Muscle layer of duodenum (tissue), 2 donors: ENCODE measurements around the gene OGG1.

Experiments
- H3K27ac ChIP-seq: one replicate; pipeline ENCODE4 v1.7.0; 2013; ENCODE audit warnings: mild to moderate bottlenecking, low read length
- H3K27me3 ChIP-seq: one replicate; pipeline ENCODE4 v1.7.0; 2013; ENCODE audit warnings: low read depth, mild to moderate bottlenecking, control low read depth, low read length
- H3K36me3 ChIP-seq, 2 donors: one replicate each; pipeline ENCODE4 v1.7.0; 2013; ENCODE audit warnings: low read length in 2 of 2, control low read depth in 1 of 2, mild to moderate bottlenecking in 1 of 2; ENCODE audit not compliant: insufficient read depth in 2 of 2, control insufficient read depth in 1 of 2
- H3K4me1 ChIP-seq, 2 donors: one replicate each; pipeline ENCODE4 v1.7.0; 2013; ENCODE audit warnings: low read length in 2 of 2, mild to moderate bottlenecking in 2 of 2, control low read depth in 1 of 2, moderate library complexity in 1 of 2; ENCODE audit not compliant: insufficient read depth in 2 of 2, control insufficient read depth in 1 of 2
- H3K4me3 ChIP-seq, 2 donors: one replicate each; pipeline ENCODE4 v1.7.0; 2013; ENCODE audit warnings: low read length in 2 of 2, low read depth in 1 of 2, mild to moderate bottlenecking in 1 of 2
- H3K9me3 ChIP-seq, 2 donors: one replicate each; pipeline ENCODE4 v1.7.0; 2013; ENCODE audit warnings: low read length in 2 of 2, control low read depth in 1 of 2, mild to moderate bottlenecking in 1 of 2; ENCODE audit not compliant: control insufficient read depth in 1 of 2
- donor health status: healthy.

Gene OGG1

DNA sequence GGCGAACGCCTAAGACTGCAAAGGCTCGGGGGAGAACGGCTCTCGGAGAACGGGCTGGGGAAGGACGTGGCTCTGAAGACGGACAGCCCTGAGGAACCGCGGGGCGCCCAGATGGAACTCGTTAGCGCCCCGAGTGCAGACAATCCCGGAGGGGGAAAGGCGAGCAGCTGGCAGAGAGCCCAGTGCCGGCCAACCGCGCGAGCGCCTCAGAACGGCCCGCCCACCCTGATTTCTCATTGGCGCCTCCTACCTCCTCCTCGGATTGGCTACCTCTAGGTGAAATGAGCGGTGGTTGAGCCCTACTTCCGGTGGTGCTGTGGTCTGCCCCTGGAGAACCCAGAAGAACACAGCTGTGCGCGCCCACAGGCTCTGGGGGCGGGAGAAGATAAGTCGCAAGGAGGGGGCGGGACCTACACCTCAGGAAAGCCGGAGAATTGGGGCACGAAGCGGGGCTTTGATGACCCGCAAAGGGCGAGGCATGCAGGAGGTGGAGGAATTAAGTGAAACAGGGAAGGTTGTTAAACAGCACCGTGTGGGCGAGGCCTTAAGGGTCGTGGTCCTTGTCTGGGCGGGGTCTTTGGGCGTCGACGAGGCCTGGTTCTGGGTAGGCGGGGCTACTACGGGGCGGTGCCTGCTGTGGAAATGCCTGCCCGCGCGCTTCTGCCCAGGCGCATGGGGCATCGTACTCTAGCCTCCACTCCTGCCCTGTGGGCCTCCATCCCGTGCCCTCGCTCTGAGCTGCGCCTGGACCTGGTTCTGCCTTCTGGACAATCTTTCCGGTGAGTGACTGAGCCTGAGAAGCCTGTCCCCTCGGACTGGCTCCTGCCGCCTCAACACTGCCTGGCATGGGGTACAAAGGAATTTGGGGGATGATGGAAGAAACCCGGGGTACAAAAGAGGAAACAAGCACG, at the start of gene OGG1:
Gene OGG1, plus strand, starts transcription at position 308 of the 911 bp plus-strand sequence. Its CDS starts 335 bp downstream, at position 643.
- Histone ChIP-seq H3K27ac (peak within 1 kb of the TSS; percentile 81), H3K4me1 (peaks cover 9 to 28% of the 10 kb centered on the region in 2 donors), H3K27me3 (no peaks in the 10 kb centered on the region), H3K9me3 (no peaks in the 10 kb centered on the region), H3K36me3 (peaks cover 26 to 57% of the 10 kb centered on the region in 2 donors), H3K4me3 (peak within 1 kb of the TSS; percentile 90)

DNA sequence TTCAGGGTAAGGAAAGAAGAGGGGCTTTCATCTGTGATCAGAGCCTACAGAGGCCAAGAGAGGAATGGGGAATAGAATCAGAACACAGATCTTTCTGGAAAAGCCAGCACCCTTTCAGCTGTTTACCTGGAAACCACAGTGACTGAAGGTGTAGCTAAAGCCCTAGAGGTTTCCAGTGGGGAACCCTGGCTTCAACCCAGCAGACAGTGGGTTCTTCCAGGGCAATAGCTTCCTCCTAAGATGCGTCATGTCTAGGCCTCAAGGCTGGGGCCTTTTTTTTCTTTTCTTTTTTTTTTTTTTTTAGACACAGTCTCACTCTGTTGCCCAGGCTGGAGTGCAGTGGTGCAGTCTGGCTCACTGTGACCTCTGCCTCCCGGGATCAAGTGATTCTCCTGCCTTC, 49.2 kb upstream of the OGG1 start:
- H3K4me3 ChIP-seq = no peak overlapping the region
- H3K27me3 ChIP-seq = no peaks in the 10 kb centered on the region
- peaks cover 31 to 63% of the 10 kb centered on the region in 2 donors for H3K36me3 ChIP-seq
- H3K4me1 ChIP-seq = peaks cover 0 to 19% of the 10 kb centered on the region in 2 donors
- H3K9me3 ChIP-seq = no peaks in the 10 kb centered on the region
- no peak overlapping the region for H3K27ac ChIP-seq

DNA sequence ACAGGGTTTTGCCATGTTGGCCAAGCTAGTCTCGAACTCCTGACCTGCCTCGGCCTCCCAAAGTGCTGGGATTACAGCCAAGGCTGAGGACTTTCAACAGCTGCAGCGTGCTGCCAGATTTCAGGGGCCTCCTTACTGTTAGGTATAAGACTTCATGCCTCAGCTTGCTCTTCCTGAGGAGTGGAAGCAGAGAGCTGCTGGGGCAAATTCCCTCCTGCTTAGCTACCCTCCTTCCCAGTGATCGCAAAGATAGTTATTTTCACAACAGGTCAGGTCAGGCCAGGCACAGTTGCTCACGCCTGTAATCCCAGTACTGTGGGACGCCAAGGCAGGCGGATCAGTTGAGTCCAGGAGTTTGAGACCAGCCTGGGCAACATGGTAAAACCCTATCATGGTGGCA, 48.7 kb upstream of the OGG1 start:
- Histone ChIP-seq H3K4me3 (no peak overlapping the region), H3K27me3 (no peaks in the 10 kb centered on the region), H3K36me3 (peaks cover 30 to 63% of the 10 kb centered on the region in 2 donors), H3K27ac (no peak overlapping the region), H3K9me3 (no peaks in the 10 kb centered on the region), H3K4me1 (peaks cover 0 to 19% of the 10 kb centered on the region in 2 donors)

DNA sequence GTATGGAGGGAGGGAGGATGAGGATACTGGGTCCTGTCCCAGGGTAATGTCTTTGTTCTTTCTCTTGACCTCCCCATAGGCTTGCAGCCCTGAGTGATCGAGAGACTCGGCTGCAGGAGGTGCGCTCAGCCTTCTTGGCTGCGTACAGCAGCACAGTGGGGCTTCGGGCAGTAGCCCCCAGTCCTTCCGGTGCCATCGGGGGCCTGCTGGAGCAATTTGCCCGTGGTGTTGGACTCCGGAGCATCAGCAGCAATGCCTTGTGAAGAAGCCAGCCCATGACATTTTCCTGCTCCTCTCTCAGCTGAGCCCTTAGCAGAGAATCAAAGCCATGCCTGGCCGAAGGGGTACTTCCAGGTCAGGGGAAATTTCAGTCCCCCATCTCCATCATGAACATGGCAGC, 48.0 kb upstream of the OGG1 start:
- Histone ChIP-seq H3K36me3 (peaks cover 26 to 58% of the 10 kb centered on the region in 2 donors), H3K9me3 (no peaks in the 10 kb centered on the region), H3K27me3 (no peaks in the 10 kb centered on the region), H3K4me1 (peaks cover 0 to 19% of the 10 kb centered on the region in 2 donors), H3K4me3 (no peak overlapping the region), H3K27ac (no peak overlapping the region)

DNA sequence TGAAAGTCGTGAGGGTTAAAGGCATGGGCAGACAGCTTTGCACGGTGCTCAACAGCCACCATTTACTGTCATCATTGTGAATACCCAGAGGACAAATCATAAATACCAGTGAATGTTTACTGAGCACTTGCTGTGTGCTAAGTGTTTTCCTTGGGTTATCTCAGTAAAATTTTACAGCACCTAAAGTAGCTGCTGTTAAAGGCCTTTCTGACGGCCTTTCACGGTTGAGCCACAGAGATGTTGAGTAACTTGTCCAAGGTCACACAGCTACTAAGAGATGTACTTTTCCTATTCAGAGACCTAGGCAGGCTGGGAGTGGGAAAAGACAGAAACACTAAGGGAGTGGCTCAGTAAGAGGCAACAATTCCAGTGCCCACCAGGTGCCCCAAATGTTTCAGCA, 46.5 kb upstream of the OGG1 start:
- Histone ChIP-seq H3K4me3 (no peak overlapping the region), H3K27me3 (no peaks in the 10 kb centered on the region), H3K27ac (no peak overlapping the region)

DNA sequence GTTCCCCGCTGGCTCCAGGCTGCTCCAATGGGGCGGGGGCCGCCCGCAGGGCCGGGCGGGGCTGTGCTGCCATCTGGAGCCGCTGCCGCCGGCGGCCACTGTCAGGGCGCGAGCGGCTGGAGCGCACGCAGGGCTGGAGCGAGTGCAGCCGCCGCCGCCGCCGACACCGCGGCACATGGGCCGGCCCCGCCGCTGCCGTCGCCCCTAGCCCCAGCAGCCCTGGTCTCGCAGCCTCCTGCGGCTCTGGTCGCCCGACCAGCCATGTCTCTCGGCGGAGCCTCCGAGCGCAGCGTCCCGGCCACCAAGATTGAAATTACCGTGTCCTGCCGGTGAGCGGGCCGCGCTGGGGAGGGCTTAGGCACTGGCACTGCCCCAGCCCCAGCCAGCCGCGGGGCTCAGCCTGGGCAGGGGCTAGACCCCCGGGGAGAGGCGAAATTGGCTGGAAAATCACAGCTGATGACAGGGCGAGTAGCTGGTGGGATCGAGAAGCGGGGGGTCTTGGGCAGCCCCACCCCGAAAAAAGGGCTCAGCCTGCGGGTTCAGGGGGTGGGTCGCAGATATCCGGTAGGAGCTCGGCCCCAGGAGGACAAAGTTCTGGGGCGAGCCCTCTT, 45.9 kb upstream of the OGG1 start, which contains the start of gene CPNE9:
Gene CPNE9, plus strand, starts transcription at position 98 of the 611 bp plus-strand sequence. Its CDS starts 164 bp downstream, at position 262.
- Histone ChIP-seq H3K27ac (no peak within 1 kb of the TSS), H3K9me3 (no peaks in the 10 kb centered on the region)

More for the DNA sequence above, 46.5 kb upstream of the OGG1 start:
- Histone ChIP-seq H3K9me3 (no peaks in the 10 kb centered on the region), H3K36me3 (peaks cover 17 to 42% of the 10 kb centered on the region in 2 donors), H3K4me1 (peaks cover 0 to 19% of the 10 kb centered on the region in 2 donors)

DNA sequence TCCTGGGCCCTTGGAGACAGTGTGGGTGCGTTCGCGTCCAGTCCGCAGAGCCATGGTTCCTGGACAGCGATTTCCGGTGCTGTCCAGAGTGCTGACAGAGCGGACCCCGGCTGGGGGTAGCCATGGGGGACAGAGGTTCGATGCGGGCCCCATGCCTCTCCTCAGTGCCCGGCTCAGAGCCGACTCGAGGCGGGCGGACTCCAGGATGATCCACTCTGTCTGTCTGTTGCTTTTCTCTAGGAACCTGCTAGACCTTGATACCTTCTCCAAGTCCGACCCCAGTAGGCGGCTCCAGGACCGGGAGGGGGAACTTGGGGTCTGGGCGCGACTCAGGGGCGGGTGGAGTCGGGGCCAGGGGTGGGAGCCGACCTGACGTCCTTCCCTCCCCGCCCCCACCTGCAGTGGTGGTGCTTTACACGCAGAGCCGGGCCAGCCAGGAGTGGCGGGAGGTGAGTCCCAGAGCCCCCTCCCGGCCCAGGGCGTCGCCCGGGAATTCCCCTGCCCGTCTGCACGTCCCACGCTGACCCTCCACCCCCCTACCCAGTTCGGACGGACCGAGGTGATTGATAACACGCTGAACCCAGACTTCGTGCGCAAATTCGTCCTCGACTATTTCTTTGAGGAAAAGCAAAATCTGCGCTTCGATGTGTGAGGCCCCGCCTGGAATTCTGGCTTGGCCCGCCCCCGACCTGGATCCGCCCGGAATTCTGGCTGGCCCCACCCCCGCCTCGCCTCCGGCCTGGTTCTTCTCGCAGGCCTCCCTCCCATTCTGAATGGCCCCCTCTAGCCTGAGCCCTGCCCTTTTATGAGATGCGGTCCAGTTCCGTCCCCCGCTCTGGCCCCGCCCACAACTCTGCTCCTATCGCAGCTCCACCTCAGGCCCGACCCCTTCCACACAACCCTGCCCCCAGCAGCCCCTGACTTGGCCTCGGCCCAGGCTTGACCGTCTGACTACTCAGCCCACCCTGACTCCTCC, 45.1 kb upstream of the OGG1 start:
- Histone ChIP-seq H3K4me1 (peaks cover 0 to 19% of the 10 kb centered on the region in 2 donors), H3K27me3 (no peaks in the 10 kb centered on the region), H3K4me3 (peak overlapping the region in 1 of 2 donors; percentile 39), H3K27ac (no peak overlapping the region), H3K36me3 (peaks cover 14 to 32% of the 10 kb centered on the region in 2 donors), H3K9me3 (no peaks in the 10 kb centered on the region)

More for the DNA sequence above, 45.9 kb upstream of the OGG1 start, which contains the start of gene CPNE9:
- Histone ChIP-seq H3K36me3 (peaks cover 14 to 38% of the 10 kb centered on the region in 2 donors), H3K4me1 (peaks cover 0 to 19% of the 10 kb centered on the region in 2 donors), H3K27me3 (no peaks in the 10 kb centered on the region), H3K4me3 (peak within 1 kb of the TSS in 1 of 2 donors; percentile 39)

DNA sequence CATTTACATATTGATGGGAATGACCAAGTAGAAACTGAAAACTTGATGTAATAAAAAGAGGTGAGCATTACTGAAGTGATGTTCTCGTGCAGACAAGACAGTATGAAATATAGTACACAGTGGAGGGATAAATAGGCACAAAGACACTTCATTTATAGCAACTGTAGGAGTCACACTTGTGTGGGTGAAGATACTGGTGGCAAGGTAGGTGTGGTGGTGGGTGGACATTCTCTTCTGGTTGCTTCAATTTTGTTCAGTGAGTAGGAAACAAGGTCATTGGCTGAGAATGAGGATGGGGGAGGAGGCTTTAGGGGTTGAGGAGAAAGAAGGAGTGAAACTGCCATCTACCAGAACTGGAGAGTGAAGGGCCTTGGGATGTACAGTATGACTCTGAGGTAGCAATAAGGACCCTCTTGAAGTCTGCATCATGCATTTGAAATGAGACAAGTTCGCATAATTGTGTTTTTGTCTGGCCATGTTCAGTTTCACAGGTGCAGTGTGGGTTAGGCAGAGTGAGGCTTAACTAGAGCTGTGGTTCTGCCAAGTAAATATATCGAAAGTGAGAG, 39.5 kb upstream of the OGG1 start:
- Histone ChIP-seq H3K4me3 (no peak overlapping the region), H3K27ac (no peak overlapping the region), H3K9me3 (no peaks in the 10 kb centered on the region), H3K27me3 (no peaks in the 10 kb centered on the region), H3K36me3 (no peaks in the 10 kb centered on the region), H3K4me1 (peaks cover 0 to 3% of the 10 kb centered on the region in 2 donors)

DNA sequence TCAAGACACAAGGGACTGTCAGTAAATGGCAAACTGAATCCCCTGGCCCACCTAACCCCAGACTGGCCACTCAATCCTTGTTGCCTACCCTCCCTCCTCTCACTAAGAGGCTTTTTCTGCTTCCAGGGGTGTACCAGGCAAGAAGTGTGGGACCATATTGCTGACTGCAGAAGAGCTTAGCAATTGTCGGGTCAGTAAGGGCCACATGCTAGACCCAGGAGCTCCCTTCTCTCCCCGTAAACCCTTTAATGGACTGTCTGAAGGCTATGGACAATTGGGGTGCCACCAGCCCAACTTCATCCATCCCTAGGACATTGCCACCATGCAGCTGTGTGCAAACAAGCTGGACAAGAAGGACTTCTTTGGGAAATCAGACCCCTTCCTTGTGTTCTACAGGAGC, 37.3 kb upstream of the OGG1 start:
- H3K4me1 ChIP-seq = peaks cover 0 to 6% of the 10 kb centered on the region in 2 donors
- H3K36me3 ChIP-seq = no peaks in the 10 kb centered on the region
- no peak overlapping the region for H3K4me3 ChIP-seq
- H3K9me3 ChIP-seq = no peaks in the 10 kb centered on the region
- no peaks in the 10 kb centered on the region for H3K27me3 ChIP-seq
- no peak overlapping the region for H3K27ac ChIP-seq

DNA sequence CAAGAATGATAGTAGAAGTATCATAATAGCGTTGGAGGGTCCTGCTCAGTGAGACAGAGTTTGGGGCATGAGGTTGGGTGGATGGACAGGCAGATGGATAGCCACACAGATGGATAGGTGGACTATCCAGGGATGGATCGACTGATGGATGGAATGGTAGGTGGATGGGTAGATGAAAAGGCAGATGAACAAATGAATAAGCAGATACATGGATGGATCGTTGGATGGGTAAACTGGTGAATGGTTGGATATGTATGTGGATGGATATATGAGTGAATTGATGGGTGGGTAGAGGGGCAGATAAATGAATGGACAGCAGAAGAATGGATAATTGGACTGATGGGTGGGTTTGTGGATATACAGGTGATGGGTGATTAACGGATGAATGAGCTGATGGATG, 36.6 kb upstream of the OGG1 start:
- H3K4me3 ChIP-seq = no peak overlapping the region
- no peaks in the 10 kb centered on the region for H3K9me3 ChIP-seq
- no peak overlapping the region for H3K27ac ChIP-seq
- H3K27me3 ChIP-seq = no peaks in the 10 kb centered on the region
- peaks cover 0 to 6% of the 10 kb centered on the region in 2 donors for H3K4me1 ChIP-seq
- no peaks in the 10 kb centered on the region for H3K36me3 ChIP-seq
